SK-N-SH treated with all-trans-retinoic acid at 6 μM for 48 hours (cell line): ENCODE measurements around the gene THRB.

Experiments used
- GLIS3 ChIP-seq: fragments of 250-450 bp; sonication (Bioruptor Pico); IDR thresholded peaks from 2 replicates; pipeline ENCODE4 v1.5.0; 2020; ENCODE audit warnings: mild to moderate bottlenecking, moderate library complexity
- ISL1 ChIP-seq: fragments of 250-450 bp; sonication (Bioruptor Pico); IDR thresholded peaks from 2 replicates; pipeline ENCODE4 v2.1.2; 2022; ENCODE audit warnings: mild to moderate bottlenecking, moderate library complexity
- PATZ1 ChIP-seq: fragments of 250-450 bp; sonication (Bioruptor Pico); IDR thresholded peaks from 2 replicates; pipeline ENCODE4 v1.8.0; 2020; ENCODE audit warnings: mild to moderate bottlenecking, moderate library complexity, borderline replicate concordance
- TCF4 ChIP-seq: fragments of 250-450 bp; sonication (Bioruptor Pico); IDR thresholded peaks from 2 replicates; pipeline ENCODE4 v1.8.0; 2021; ENCODE audit warnings: mild to moderate bottlenecking, moderate library complexity, borderline replicate concordance
- TSHZ2 ChIP-seq: fragments of 250-450 bp; sonication (Bioruptor Pico); IDR thresholded peaks from 2 replicates; pipeline ENCODE4 v1.5.0; 2020; ENCODE audit warnings: mild to moderate bottlenecking, moderate library complexity

GRCh38 chr3:24158761-24159454, 335.7 kb downstream of the THRB start:
- TF ChIP-seq PATZ1 (no peak), ISL1 (CRISPR knock-in tag) (no peak), TCF4 (CRISPR knock-in tag) (no peak), TSHZ2 (CRISPR knock-in tag) (no peak), GLIS3 (CRISPR knock-in tag) (no peak)
